Central memory CD4-positive, alpha-beta T cell (primary cell): Measurements from ENCODE around the gene SNAPC3.
A peak's percentile ranks its signal among the peaks of the same experiment; 100 is the strongest.

Source experiments
- DNase-seq: peaks from one replicate; pipeline ENCODE4 v3.0.0; 2022

Gene SNAPC3

GRCh38 chr9:15492485-15493150 lies 69.9 kb downstream of the SNAPC3 start:
- no peak for DNase-seq

- no peak for DNase-seq
Measured at GRCh38 chr9:15498246-15498995, 75.7 kb downstream of the SNAPC3 start.

GRCh38 chr9:15499139-15499538 lies 76.5 kb downstream of the SNAPC3 start:
- no peak for DNase-seq

GRCh38 chr9:15501179-15501578 lies 78.5 kb downstream of the SNAPC3 start:
- no peak for DNase-seq

GRCh38 chr9:15501803-15502202 lies 79.1 kb downstream of the SNAPC3 start:
- DNase-seq: no peak

- no peak for DNase-seq
Measured at GRCh38 chr9:15505921-15506320, 83.2 kb downstream of the SNAPC3 start.

GRCh38 chr9:15509931-15510788 lies 87.5 kb downstream of the SNAPC3 start:
- DNase-seq: peak; percentile 57

GRCh38 chr9:15510789-15511575 lies 88.3 kb downstream of the SNAPC3 start, which contains the start of gene PSIP1:
TSS of gene PSIP1 (minus strand) at chr9:15510970. CDS start at chr9:15510188, 782 bp downstream.
- peak; percentile 94 for DNase-seq
